VCaP (cell line): ENCODE measurements around the gene EML1.
"Not testable (repeated sequence)": the region's sequence is repeated elsewhere in the genome, so short reads cannot be mapped to it uniquely, and the experiment has no call there.

Experiments
- H3K27ac ChIP-seq: fragments of 450-650 bp; 2 replicates; pipeline ENCODE4 v1.5.1; 2017
- CTCF ChIP-seq: fragments of 450-650 bp; conservative IDR thresholded peaks from 2 replicates; pipeline ENCODE4 v1.5.1; 2017; ENCODE audit warnings: mild to moderate bottlenecking, moderate library complexity

Gene EML1

DNA sequence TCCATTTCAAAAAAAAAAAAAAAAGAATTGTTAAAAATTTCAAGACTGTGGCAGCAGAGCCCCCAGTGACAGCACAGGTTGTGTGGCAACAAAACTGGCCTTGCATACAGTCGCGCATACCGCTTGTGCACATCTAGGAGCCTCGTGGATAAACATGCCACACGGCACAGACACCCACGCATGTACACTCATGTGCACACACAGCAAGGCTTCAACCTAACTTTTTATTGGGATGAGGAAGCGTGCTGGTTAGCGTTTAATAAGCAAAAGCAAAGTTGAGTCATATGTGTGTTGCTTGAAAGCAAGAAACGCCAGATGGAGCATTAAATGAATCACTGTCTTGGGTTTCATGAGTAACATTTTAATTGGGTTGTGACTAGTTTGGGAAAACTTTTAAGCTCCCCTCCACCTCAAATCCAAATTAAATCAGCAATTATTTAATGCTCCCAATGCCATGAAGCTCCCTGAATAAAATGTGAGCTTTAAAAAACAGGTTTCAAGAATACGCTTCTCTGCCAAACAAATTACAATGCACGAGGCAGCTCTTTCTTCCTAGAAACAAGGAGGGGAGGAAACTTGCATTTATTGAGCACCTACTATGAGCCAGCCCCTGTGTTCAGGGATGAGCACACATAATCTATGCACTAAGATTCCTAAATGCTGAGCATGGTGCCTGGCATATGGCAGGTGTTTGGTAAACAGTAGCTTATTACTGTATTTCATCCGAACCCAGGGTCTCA lies 35.7 kb upstream of the EML1 start:
- no peak overlapping the region for H3K27ac ChIP-seq
- no peak for TF ChIP-seq CTCF

- TF ChIP-seq CTCF, result no peak
- H3K27ac ChIP-seq, result no peak overlapping the region
Measured at GRCh38 chr14:99758121-99758821, 34.9 kb upstream of the EML1 start.

DNA sequence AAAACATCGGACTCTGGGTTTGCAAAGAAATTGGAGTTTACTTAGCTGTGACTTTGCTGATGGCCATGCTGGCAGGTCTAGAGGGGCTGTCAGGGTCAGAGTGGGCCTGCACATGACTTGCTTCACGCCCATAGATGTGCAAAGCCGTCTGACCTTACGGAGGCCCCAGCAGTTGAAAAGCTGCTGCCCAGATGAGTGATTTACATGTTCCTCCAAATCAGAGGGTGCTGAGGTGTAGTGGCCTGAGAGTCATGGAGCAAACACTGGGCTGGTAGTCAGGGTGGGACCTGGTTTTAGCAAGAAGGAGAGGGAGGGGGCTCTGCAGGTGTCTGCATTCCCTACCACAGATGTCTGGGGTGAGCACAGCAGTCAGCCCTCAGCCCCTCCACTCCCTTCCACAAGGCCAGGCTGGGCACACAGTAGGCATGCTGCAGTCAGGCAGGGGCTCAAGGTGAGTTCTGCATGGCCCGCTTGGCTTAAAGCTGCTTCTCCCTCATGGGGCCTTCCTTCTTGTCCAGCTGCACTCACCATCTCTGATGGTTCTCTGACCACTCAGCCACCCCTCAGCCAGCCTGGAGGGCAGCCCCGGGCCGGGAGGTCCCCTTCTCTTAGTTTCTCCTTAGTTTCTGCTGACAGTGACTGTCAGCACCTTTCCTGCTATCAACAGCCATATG lies 34.2 kb upstream of the EML1 start:
- no peak overlapping the region for H3K27ac ChIP-seq

DNA sequence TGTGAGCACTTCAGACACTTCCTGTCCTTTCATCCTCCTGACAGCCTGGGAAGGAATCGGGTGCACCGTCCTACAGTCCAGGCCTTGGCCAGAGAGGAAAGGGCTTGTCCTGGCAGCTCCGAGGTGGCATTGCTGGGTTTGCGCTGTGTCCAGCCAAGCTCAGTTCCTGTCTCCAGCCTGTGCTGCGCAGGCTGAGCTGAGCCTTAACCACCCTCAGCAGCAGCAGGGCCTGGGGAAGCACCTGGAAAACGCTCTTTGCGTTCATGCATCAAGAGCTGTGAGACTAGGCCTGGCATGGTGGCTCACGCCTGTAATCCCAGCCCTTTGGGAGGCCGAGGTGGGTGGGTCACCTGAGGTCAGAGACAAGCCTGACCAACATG lies 33.7 kb upstream of the EML1 start:
- TF ChIP-seq CTCF, result no peak
- H3K27ac ChIP-seq, result no peak overlapping the region

More for the DNA sequence above, 34.2 kb upstream of the EML1 start:
- no peak for TF ChIP-seq CTCF

DNA sequence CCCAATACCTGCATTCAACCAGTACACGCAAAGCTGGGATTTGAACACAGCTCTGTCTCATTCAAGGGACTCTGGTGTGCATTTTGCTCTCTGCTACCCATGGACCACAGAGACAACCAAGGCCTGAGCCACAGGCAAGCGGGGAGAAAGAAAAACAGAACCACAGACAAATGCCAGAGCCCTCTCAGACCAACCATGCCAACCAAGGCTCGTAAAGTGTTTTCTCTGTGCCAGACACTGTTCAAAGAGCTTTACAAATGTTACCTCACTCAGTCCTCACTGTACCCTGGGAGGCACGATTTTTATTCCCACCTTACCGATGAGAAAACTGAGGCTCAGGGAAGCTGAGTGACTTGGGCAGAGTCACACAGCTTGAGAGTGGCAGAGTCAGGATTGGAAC lies 32.4 kb upstream of the EML1 start:
- no peak for TF ChIP-seq CTCF
- no peak overlapping the region for H3K27ac ChIP-seq

- not testable (repeated sequence) for H3K27ac ChIP-seq
Measured at GRCh38 chr14:99762911-99763310, 30.3 kb upstream of the EML1 start.

DNA sequence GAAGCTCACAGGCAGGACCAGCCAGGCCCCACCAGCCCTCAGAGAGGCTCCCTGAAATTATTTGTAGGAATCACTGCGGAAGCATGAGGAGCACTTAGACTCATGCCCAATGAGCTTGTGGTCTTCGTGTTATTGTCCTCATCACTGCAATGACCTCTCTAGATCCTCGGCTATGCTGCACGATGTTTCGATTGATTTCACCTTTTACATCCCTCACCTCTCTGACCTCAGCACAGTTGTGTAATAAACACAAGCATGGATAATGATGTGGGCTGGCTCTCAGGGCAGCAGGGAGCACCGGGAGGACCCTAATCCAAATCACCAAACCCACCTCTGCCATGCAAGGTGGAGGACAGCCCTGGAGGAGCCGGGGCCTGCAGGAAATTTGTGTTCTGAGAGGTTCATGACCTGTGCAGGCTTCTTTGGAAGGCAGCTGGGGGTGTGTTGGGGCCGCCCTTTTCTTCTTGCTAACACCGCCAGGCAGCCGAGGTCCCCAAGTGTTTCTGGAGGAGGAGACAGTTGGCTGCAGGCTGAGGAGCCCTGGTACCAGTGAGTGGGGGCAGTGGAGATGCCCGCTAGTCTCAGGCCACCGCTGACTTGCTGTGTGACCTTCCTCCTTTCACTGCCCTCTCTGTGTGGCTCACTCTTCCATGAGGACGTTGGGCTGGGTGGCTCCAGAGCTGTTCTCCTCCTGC lies 29.5 kb upstream of the EML1 start:
- TF ChIP-seq CTCF, result no peak
- H3K27ac ChIP-seq, result no peak overlapping the region
